Kidney epithelial cell (primary cell): ENCODE measurements around the gene TSEN15. TPM values are rescaled to one million over a fixed set of nuclear protein-coding genes. Genes with fewer than 3 reads are reported as not detected.

Experiments
- DNase-seq: peaks from one replicate; pipeline ENCODE4 v3.0.0-alpha.2; 2010; ENCODE audit warnings: low read depth
- H3K27me3 ChIP-seq: 2 replicates; pipeline ENCODE4 v1.6.0; 2011; ENCODE audit warnings: low read length; ENCODE audit not compliant: control insufficient read depth, insufficient read depth
- H3K36me3 ChIP-seq: 2 replicates; pipeline ENCODE4 v1.5.1; 2011; ENCODE audit warnings: low read length; ENCODE audit not compliant: control insufficient read depth, insufficient read depth
- H3K4me3 ChIP-seq: 2 replicates; pipeline ENCODE4 v1.5.1; 2011; ENCODE audit warnings: low read depth, mild to moderate bottlenecking, control low read depth, low read length
- CTCF ChIP-seq: IDR thresholded peaks from 2 replicates; pipeline ENCODE4 v1.5.1; 2011; ENCODE audit warnings: mild to moderate bottlenecking, moderate library complexity, low read length, control low read depth, inconsistent platforms; ENCODE audit not compliant: insufficient read depth, poor library complexity, severe bottlenecking
- total RNA-seq: library from RNA; depleted of rRNA; stranded (reverse); fragments of >200 nt; gene quantifications from 2 replicates; pipeline ENCODE4 v1.2.3, GENCODE V29; 2015

TSEN15 gene
- total RNA-seq, 1 donor from 2014 or later: 50.1 TPM

- TF ChIP-seq CTCF: no peak
- DNase-seq: no peak
- no peaks in the 10 kb centered on the region for H3K36me3 ChIP-seq
- no peaks in the 10 kb centered on the region for H3K27me3 ChIP-seq
- H3K4me3 ChIP-seq: peak overlapping the region; percentile 66
These were observed 1.2 kb downstream of the TSEN15 start for GRCh38 chr1:184052750-184053149.

- Histone ChIP-seq H3K36me3 (no peaks in the 10 kb centered on the region), H3K4me3 (no peak overlapping the region), H3K27me3 (no peaks in the 10 kb centered on the region)
- TF ChIP-seq CTCF: no peak
- DNase-seq: no peak
These were observed 2.4 kb downstream of the TSEN15 start for GRCh38 chr1:184053881-184054280.

- TF ChIP-seq CTCF: no peak
- Histone ChIP-seq H3K36me3 (no peaks in the 10 kb centered on the region), H3K27me3 (no peaks in the 10 kb centered on the region), H3K4me3 (no peak overlapping the region)
- DNase-seq: no peak
These were observed 5.5 kb downstream of the TSEN15 start for GRCh38 chr1:184056921-184057555.

GRCh38 chr1:184059887-184060286 lies 8.4 kb downstream of the TSEN15 start:
- Histone ChIP-seq H3K4me3 (no peak overlapping the region), H3K27me3 (no peaks in the 10 kb centered on the region), H3K36me3 (no peaks in the 10 kb centered on the region)
- TF ChIP-seq CTCF: no peak
- no peak for DNase-seq

GRCh38 chr1:184060316-184060715 lies 8.8 kb downstream of the TSEN15 start:
- H3K36me3 ChIP-seq: no peaks in the 10 kb centered on the region
- no peaks in the 10 kb centered on the region for H3K27me3 ChIP-seq
- no peak for DNase-seq
- TF ChIP-seq CTCF: no peak
- no peak overlapping the region for H3K4me3 ChIP-seq

- peak; percentile 61 for DNase-seq
- Histone ChIP-seq H3K27me3 (no peaks in the 10 kb centered on the region), H3K36me3 (peaks cover 2% of the 10 kb centered on the region), H3K4me3 (no peak overlapping the region)
- TF ChIP-seq CTCF: no peak
These were observed 10.0 kb downstream of the TSEN15 start for GRCh38 chr1:184061396-184062003.
